ENCODE results near the gene LRCH3.
"Not testable (repeated sequence)": the region's sequence is repeated elsewhere in the genome, so short reads cannot be mapped to it uniquely, and the experiment has no call there.

Gene LRCH3

GRCh38 chr3:197901626-197902025, 110.6 kb downstream of the LRCH3 start:
- in situ Hi-C loops (cut with HindIII; ENCODE audit: low sequenced_read_pairs): no loop called here
- no peak overlapping the region for H3K4me3 ChIP-seq (ENCODE audit: low read depth, low read length)
- DNase-seq (ENCODE audit: low read depth, low spot score): no peak
- no peak for TF ChIP-seq CTCF (IDR thresholded peaks at IDR 0.05; ENCODE audit: low read depth, low read length)

- peak; percentile 94 for DNase-seq (ENCODE audit: low read depth, low spot score)
- in situ Hi-C loops (cut with HindIII; ENCODE audit: low sequenced_read_pairs): no loop called here
- no peak overlapping the region for H3K4me3 ChIP-seq (ENCODE audit: low read depth, low read length)
- TF ChIP-seq CTCF (IDR thresholded peaks at IDR 0.05; ENCODE audit: low read depth, low read length): peak; percentile 92
Observed at GRCh38 chr3:197906023-197906849, 115.2 kb downstream of the LRCH3 start.

- in situ Hi-C loops (cut with HindIII; ENCODE audit: low sequenced_read_pairs): no loop called here
- H3K4me3 ChIP-seq (ENCODE audit: low read depth, low read length): no peak overlapping the region
- no peak for DNase-seq (ENCODE audit: low read depth, low spot score)
- no peak for TF ChIP-seq CTCF (IDR thresholded peaks at IDR 0.05; ENCODE audit: low read depth, low read length)
Observed at GRCh38 chr3:197906850-197907187, 115.8 kb downstream of the LRCH3 start.

- no peak for DNase-seq (ENCODE audit: low read depth, low spot score)
- no peak for TF ChIP-seq CTCF (IDR thresholded peaks at IDR 0.05; ENCODE audit: low read depth, low read length)
Observed at GRCh38 chr3:197907196-197907595, 116.1 kb downstream of the LRCH3 start.

GRCh38 chr3:197908550-197908949, 117.5 kb downstream of the LRCH3 start:
- in situ Hi-C loops (cut with HindIII; ENCODE audit: low sequenced_read_pairs); H3K4me3 ChIP-seq (ENCODE audit: low read depth, low read length); DNase-seq (ENCODE audit: low read depth, low spot score): not testable (repeated sequence)

More at GRCh38 chr3:197907196-197907595, 116.1 kb downstream of the LRCH3 start:
- H3K4me3 ChIP-seq (ENCODE audit: low read depth, low read length): no peak overlapping the region
- in situ Hi-C loops (cut with HindIII; ENCODE audit: low sequenced_read_pairs): no loop called here

GRCh38 chr3:197908957-197909701, 118.1 kb downstream of the LRCH3 start:
- in situ Hi-C loops (cut with HindIII; ENCODE audit: low sequenced_read_pairs): no loop called here
- no peak for DNase-seq (ENCODE audit: low read depth, low spot score)
- no peak for TF ChIP-seq CTCF (IDR thresholded peaks at IDR 0.05; ENCODE audit: low read depth, low read length)
- H3K4me3 ChIP-seq (ENCODE audit: low read depth, low read length): no peak overlapping the region
